Keratinocyte (primary cell): ENCODE measurements around the gene DLG2. TPM values are rescaled to one million over a fixed set of nuclear protein-coding genes. Genes with fewer than 3 reads are reported as not detected.

Experiments
- DNase-seq: peaks from one replicate; pipeline ENCODE4 v3.0.0-alpha.2; 2011; ENCODE audit warnings: low read depth, missing footprints, low spot score
- FAIRE-seq: peaks from 2 replicates; lab custom pipeline; 2011; peaks lifted over from hg19 to GRCh38; lab: Jason Lieb, UNC
- H2AFZ ChIP-seq: 2 replicates; pipeline ENCODE4 v1.6.0; 2012; ENCODE audit warnings: low read length, control low read depth, inconsistent platforms; ENCODE audit not compliant: control insufficient read depth
- H3K27ac ChIP-seq: 2 replicates; pipeline ENCODE4 v1.5.1; 2011; ENCODE audit warnings: low read length; ENCODE audit not compliant: control insufficient read depth, insufficient read depth
- H3K27me3 ChIP-seq: 3 replicates; pipeline ENCODE4 v1.6.0; 2011; ENCODE audit warnings: low read length; ENCODE audit not compliant: control insufficient read depth, insufficient read depth; ENCODE audit errors: extremely low read depth
- H3K36me3 ChIP-seq, 2 experiments: 2 replicates in 1 of 2; 3 replicates in 1 of 2; pipeline ENCODE4 v1.5.1; 2011; ENCODE audit warnings: low read length in 2 of 2, mild to moderate bottlenecking in 1 of 2; ENCODE audit not compliant: control insufficient read depth in 2 of 2, insufficient read depth in 2 of 2; ENCODE audit errors: extremely low read depth in 1 of 2
- H3K4me1 ChIP-seq: 3 replicates; pipeline ENCODE4 v1.5.1; 2011; ENCODE audit warnings: low read length; ENCODE audit not compliant: control insufficient read depth, insufficient read depth; ENCODE audit errors: extremely low read depth
- H3K4me2 ChIP-seq: 3 replicates; pipeline ENCODE4 v1.6.0; 2011; ENCODE audit warnings: low read depth, low read length; ENCODE audit not compliant: control insufficient read depth, insufficient read depth; ENCODE audit errors: extremely low read depth
- H3K4me3 ChIP-seq, 3 experiments: fragments of 200-600 bp in 1 of 3; sonication (generic) in 1 of 3; 2 replicates in 2 of 3; 3 replicates in 1 of 3; pipeline ENCODE4 v1.5.1; 2011 to 2016; ENCODE audit warnings: low read length in 3 of 3, mild to moderate bottlenecking in 3 of 3, control low read depth in 2 of 3, inconsistent platforms in 1 of 3, low read depth in 1 of 3, mixed read lengths in 1 of 3, mixed run types in 1 of 3, moderate library complexity in 1 of 3; ENCODE audit not compliant: control insufficient read depth in 2 of 3, insufficient read depth in 2 of 3; ENCODE audit errors: extremely low read depth in 1 of 3
- H3K79me2 ChIP-seq: 2 replicates; pipeline ENCODE4 v1.6.0; 2012; ENCODE audit warnings: low read length; ENCODE audit not compliant: control insufficient read depth, insufficient read depth
- H3K9ac ChIP-seq: 3 replicates; pipeline ENCODE4 v1.6.0; 2011; ENCODE audit warnings: low read length; ENCODE audit not compliant: control insufficient read depth, insufficient read depth; ENCODE audit errors: extremely low read depth
- H3K9me1 ChIP-seq: 3 replicates; pipeline ENCODE4 v1.6.0; 2011; ENCODE audit warnings: low read length; ENCODE audit not compliant: control insufficient read depth, insufficient read depth; ENCODE audit errors: extremely low read depth
- H3K9me3 ChIP-seq: 2 replicates; pipeline ENCODE4 v1.5.1; 2012; ENCODE audit warnings: low read depth, low read length; ENCODE audit not compliant: control insufficient read depth
- H4K20me1 ChIP-seq: 3 replicates; pipeline ENCODE4 v1.6.0; 2011; ENCODE audit warnings: low read length; ENCODE audit not compliant: control insufficient read depth, insufficient read depth; ENCODE audit errors: extremely low read depth
- CTCF ChIP-seq, 3 experiments: IDR thresholded peaks in 1 of 3; conservative IDR thresholded peaks in 1 of 3; optimal IDR thresholded peaks in 1 of 3; 2 replicates in 2 of 3; 3 replicates in 1 of 3; pipeline versions ENCODE3 to v1.5.1; 2011; ENCODE audit warnings: low read length in 3 of 3, mild to moderate bottlenecking in 3 of 3, moderate library complexity in 2 of 3, control low read depth in 1 of 3, inconsistent platforms in 1 of 3; ENCODE audit not compliant: insufficient read depth in 2 of 3; ENCODE audit errors: extremely low read depth in 1 of 3
- EZH2 ChIP-seq: IDR thresholded peaks from one replicate; pipeline ENCODE4 v1.6.1; 2012; ENCODE audit warnings: inconsistent platforms, mild to moderate bottlenecking, low read length, moderate library complexity
- dilution Hi-C: fragments of 300-500 bp; cut with MboI; formaldehyde crosslinking; loops from one replicate; pipeline ENCODE4 v1.7.0; 2020; ENCODE audit warnings: low sequenced_read_pairs; ENCODE audit not compliant: extremely low pct_ligation_motif_present
- polyA plus RNA-seq, 5 experiments: library from polyadenylated mRNA; depleted of rRNA in 3 of 5; stranded (reverse) in 3 of 5; stranded (forward) in 1 of 5; unstranded in 1 of 5; fragments of >200 nt; gene quantifications; 1 replicate in 1 of 5; 2 replicates in 3 of 5; 3 replicates in 1 of 5; pipeline versions ENCODE4 v1.2.1 to v1.2.3, GENCODE V29; 2011 to 2012; ENCODE audit warnings: missing spikeins in 2 of 5, low read depth in 1 of 5, low replicate concordance in 1 of 5

The DLG2 gene
- polyA plus RNA-seq, 1 donor (not counting 4 experiments of a cell fraction or from before 2014, with no cell fraction given), result 0.55 TPM

- dilution Hi-C loops, result no loop called here
- FAIRE-seq, result no peak
Observed at GRCh38 chr11:83510530-83511460, 2116.3 kb downstream of the DLG2 start.

GRCh38 chr11:83508804-83509203 lies 2118.3 kb downstream of the DLG2 start:
- no peaks in the 10 kb centered on the region for H3K36me3 ChIP-seq
- no peaks in the 10 kb centered on the region for H4K20me1 ChIP-seq
- H3K4me3 ChIP-seq, result no peak overlapping the region
- H3K27me3 ChIP-seq, result no peaks in the 10 kb centered on the region
- dilution Hi-C loops, result no loop called here
- no peaks in the 10 kb centered on the region for H3K4me1 ChIP-seq
- FAIRE-seq (no peak), DNase-seq (no peak)
- H3K9me1 ChIP-seq, result no peaks in the 10 kb centered on the region
- H3K79me2 ChIP-seq, result no peaks in the 10 kb centered on the region
- H3K27ac ChIP-seq, result no peak overlapping the region
- no peaks in the 10 kb centered on the region for H3K9me3 ChIP-seq
- no peak for TF ChIP-seq CTCF (optimal IDR thresholded peaks at IDR 0.05 in 1 of 3, IDR thresholded peaks at IDR 0.05 in 1 of 3, conservative IDR thresholded peaks at IDR 0.05 in 1 of 3; ENCODE audit: extremely low read depth in 1 of 3, insufficient read depth in 2 of 3, low read length in 3 of 3)
- TF ChIP-seq EZH2, result no peak
- no peak overlapping the region for H3K9ac ChIP-seq
- H2AFZ ChIP-seq, result no peak overlapping the region
- no peak overlapping the region for H3K4me2 ChIP-seq

More at GRCh38 chr11:83510530-83511460, 2116.3 kb downstream of the DLG2 start:
- no peak for DNase-seq
- TF ChIP-seq CTCF (optimal IDR thresholded peaks at IDR 0.05 in 1 of 3, IDR thresholded peaks at IDR 0.05 in 1 of 3, conservative IDR thresholded peaks at IDR 0.05 in 1 of 3; ENCODE audit: extremely low read depth in 1 of 3, insufficient read depth in 2 of 3, low read length in 3 of 3) (no peak), EZH2 (no peak)
- no peaks in the 10 kb centered on the region for H3K36me3 ChIP-seq
- H3K27ac ChIP-seq, result no peak overlapping the region
- no peaks in the 10 kb centered on the region for H3K79me2 ChIP-seq
- no peak overlapping the region for H3K4me3 ChIP-seq
- no peak overlapping the region for H2AFZ ChIP-seq
- H3K4me1 ChIP-seq, result no peaks in the 10 kb centered on the region
- H3K27me3 ChIP-seq, result no peaks in the 10 kb centered on the region
- no peaks in the 10 kb centered on the region for H3K9me1 ChIP-seq
- no peak overlapping the region for H3K9ac ChIP-seq
- H3K4me2 ChIP-seq, result no peak overlapping the region
- H3K9me3 ChIP-seq, result no peaks in the 10 kb centered on the region
- no peaks in the 10 kb centered on the region for H4K20me1 ChIP-seq
